HG02840 (cell line): ENCODE results near the gene CNTFR.
"Not testable (repeated sequence)": the region's sequence is repeated elsewhere in the genome, so short reads cannot be mapped to it uniquely, and the experiment has no call there.

Source experiments
- ATAC-seq: cut with Tn5 transposase; IDR thresholded peaks from one replicate; pipeline ENCODE4 v1.9.1; 2021; ENCODE audit warnings: mild to moderate bottlenecking, moderate library complexity, moderate number of reproducible peaks; ENCODE audit not compliant: unreplicated experiment, low FRiP score

The CNTFR gene

GRCh38 chr9:34589636-34590380 is at the start of gene CNTFR:
Gene CNTFR (minus strand): TSS chr9:34589724. CDS start chr9:34568981, 20,743 bp downstream.
- ATAC-seq = no peak

GRCh38 chr9:34639322-34639721 is 49.8 kb upstream of the CNTFR start:
- ATAC-seq = not testable (repeated sequence)

- no peak for ATAC-seq
These were observed 48.6 kb upstream of the CNTFR start for GRCh38 chr9:34638138-34638445.

GRCh38 chr9:34637356-34638137 is 48.0 kb upstream of the CNTFR start, which contains the start of gene SIGMAR1:
Gene SIGMAR1 (minus strand): TSS chr9:34637787. CDS start chr9:34637697, 90 bp downstream.
- ATAC-seq = peak; percentile 86

- peak; percentile 3 for ATAC-seq
These were observed 47.3 kb upstream of the CNTFR start for GRCh38 chr9:34636791-34637355.

GRCh38 chr9:34635556-34635955 is 46.0 kb upstream of the CNTFR start:
- ATAC-seq = no peak

GRCh38 chr9:34634551-34635248 is 45.2 kb upstream of the CNTFR start:
- no peak for ATAC-seq

GRCh38 chr9:34633851-34634550 is 44.5 kb upstream of the CNTFR start:
- ATAC-seq = no peak

GRCh38 chr9:34633166-34633565 is 43.6 kb upstream of the CNTFR start:
- ATAC-seq = no peak

GRCh38 chr9:34630402-34631154 is 41.1 kb upstream of the CNTFR start:
- ATAC-seq = no peak

- ATAC-seq = no peak
These were observed 39.9 kb upstream of the CNTFR start for GRCh38 chr9:34629491-34629808.

- no peak for ATAC-seq
These were observed 39.3 kb upstream of the CNTFR start, which contains the start of gene ARID3C for GRCh38 chr9:34628656-34629490. Gene ARID3C (minus strand): TSS chr9:34629066. CDS start chr9:34628014, 1,052 bp downstream.

- no peak for ATAC-seq
These were observed 38.5 kb upstream of the CNTFR start for GRCh38 chr9:34627716-34628655.

GRCh38 chr9:34625186-34625486 is 35.6 kb upstream of the CNTFR start:
- no peak for ATAC-seq

- ATAC-seq = no peak
These were observed 35.1 kb upstream of the CNTFR start for GRCh38 chr9:34624475-34625185.

- no peak for ATAC-seq
These were observed 34.1 kb upstream of the CNTFR start for GRCh38 chr9:34623374-34624235.
